Measurements from ENCODE around the gene TMEM223. TPM values are rescaled to one million over a fixed set of nuclear protein-coding genes. Genes with fewer than 3 reads are reported as not detected.

Gene TMEM223
- total and polyA plus RNA-seq, 5 donors from 2014 or later = 9.1 to 71.9 (median 67.5) TPM

DNA sequence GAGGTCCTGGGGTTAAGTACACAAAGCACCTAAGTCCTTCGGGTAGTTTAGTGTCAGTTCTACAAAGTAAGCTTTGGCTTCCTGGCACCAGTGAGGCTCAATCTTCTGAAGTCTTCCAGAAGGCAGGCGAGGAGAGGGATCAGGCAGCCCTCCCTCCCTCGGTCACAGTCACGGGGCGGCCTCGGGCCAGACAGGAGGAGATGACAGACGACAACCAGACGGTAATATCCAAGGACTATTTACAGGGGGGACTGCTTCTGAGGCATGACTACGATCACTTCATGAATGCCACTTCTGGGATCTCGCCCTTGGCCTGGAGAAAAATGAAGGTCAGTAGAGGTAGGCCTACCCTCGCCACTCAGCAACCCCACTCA lies 383 bp upstream of the TMEM223 start:
- H3K4me1 ChIP-seq (ENCODE audit: control insufficient read depth, insufficient read depth, low read length, poor library complexity, severe bottlenecking) = peaks cover 43% of the 10 kb centered on the region
- ATAC-seq (ENCODE audit: low read depth in 2 of 2) (no peak), DNase-seq (peak in 1 of 3 donors; percentile 30)
- H3K9me3 ChIP-seq (ENCODE audit: control insufficient read depth in 2 of 2, low read length in 2 of 2) = no peaks in the 10 kb centered on the region
- H3K27ac ChIP-seq (ENCODE audit: insufficient read depth, low read length, poor library complexity, severe bottlenecking) = peak overlapping the region; percentile 80
- Mint-ChIP-seq H3K27me3 (no peaks in the 10 kb centered on the region), H3K36me3 (peaks cover 28% of the 10 kb centered on the region), H3K9me3 (no peaks in the 10 kb centered on the region), H3K4me1 (peaks cover 5 to 60% (median 40%) of the 10 kb centered on the region in 4 donors), H3K27ac (peak overlapping the region; percentile 86 to 98 (median 94)), H3K4me3 (peak overlapping the region; percentile 90 to 97 (median 96))
- peak overlapping the region; percentile 70 for H3K4me3 ChIP-seq (ENCODE audit: low read depth, low read length)
- H3K36me3 ChIP-seq (ENCODE audit: control insufficient read depth, insufficient read depth, low read length) = peaks cover 58% of the 10 kb centered on the region
- no peaks in the 10 kb centered on the region for H3K27me3 ChIP-seq (ENCODE audit: control insufficient read depth, insufficient read depth, low read length)

DNA sequence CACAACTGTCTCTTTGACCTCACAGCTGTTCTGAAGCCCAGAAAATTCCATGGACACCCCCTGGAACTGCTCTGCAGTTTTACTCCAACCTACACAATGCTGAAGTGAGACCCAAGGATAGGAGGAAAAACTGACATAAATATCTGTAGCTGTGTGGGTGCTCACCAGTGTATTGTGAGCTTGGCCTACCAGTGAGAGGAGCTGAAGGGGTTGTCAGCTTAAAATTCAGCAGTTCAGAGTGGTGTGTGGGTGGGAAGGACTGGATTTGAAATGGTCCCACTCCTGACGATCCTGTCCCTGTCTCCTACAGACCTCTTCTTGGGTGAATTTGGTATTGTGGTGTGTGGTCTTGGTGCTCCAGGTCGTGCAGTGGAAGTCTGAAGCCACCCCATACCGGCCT lies 2.2 kb downstream of the TMEM223 start:
- Mint-ChIP-seq H3K27me3 (no peaks in the 10 kb centered on the region), H3K4me1 (peaks cover 13 to 68% (median 44%) of the 10 kb centered on the region in 4 donors), H3K4me3 (peak overlapping the region; percentile 90 to 99 (median 96)), H3K9me3 (no peaks in the 10 kb centered on the region), H3K27ac (peak overlapping the region; percentile 52 to 98 (median 94)), H3K36me3 (peaks cover 14% of the 10 kb centered on the region)
- peaks cover 36% of the 10 kb centered on the region for H3K36me3 ChIP-seq (ENCODE audit: control insufficient read depth, insufficient read depth, low read length)
- peaks cover 52% of the 10 kb centered on the region for H3K4me1 ChIP-seq (ENCODE audit: control insufficient read depth, insufficient read depth, low read length, poor library complexity, severe bottlenecking)
- no peak for ATAC-seq (ENCODE audit: low read depth in 2 of 2)
- H3K27ac ChIP-seq (ENCODE audit: insufficient read depth, low read length, poor library complexity, severe bottlenecking) = peak overlapping the region; percentile 94
- DNase-seq = no peak
- no peaks in the 10 kb centered on the region for H3K9me3 ChIP-seq (ENCODE audit: control insufficient read depth in 2 of 2, low read length in 2 of 2)
- no peaks in the 10 kb centered on the region for H3K27me3 ChIP-seq (ENCODE audit: control insufficient read depth, insufficient read depth, low read length)
- H3K4me3 ChIP-seq (ENCODE audit: low read depth, low read length) = no peak overlapping the region

DNA sequence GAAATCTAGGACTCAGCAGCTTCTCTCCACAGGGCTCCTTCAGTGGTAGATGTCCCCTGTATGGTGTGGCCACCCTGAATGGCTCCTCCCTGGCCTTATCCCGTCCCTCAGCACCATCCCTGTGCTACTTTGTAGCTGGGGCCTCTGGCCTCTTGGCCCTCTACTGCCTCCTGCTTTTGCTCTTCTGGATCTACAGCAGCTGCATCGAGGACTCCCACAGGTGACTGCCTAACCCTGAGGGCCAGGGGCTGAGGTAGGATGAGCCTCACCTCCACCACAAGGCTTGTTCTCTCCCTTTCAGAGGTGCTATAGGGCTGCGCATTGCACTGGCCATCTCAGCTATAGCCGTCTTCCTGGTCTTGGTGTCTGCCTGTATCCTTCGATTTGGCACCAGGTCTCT lies 2.8 kb downstream of the TMEM223 start:
- H3K27ac Mint-ChIP-seq = peak overlapping the region; percentile 49 to 98 (median 79)
- peaks cover 13 to 64% (median 42%) of the 10 kb centered on the region in 4 donors for H3K4me1 Mint-ChIP-seq
- Histone ChIP-seq H3K27ac (ENCODE audit: insufficient read depth, low read length, poor library complexity, severe bottlenecking) (peak overlapping the region; percentile 94), H3K9me3 (ENCODE audit: control insufficient read depth in 2 of 2, low read length in 2 of 2) (no peaks in the 10 kb centered on the region), H3K4me1 (ENCODE audit: control insufficient read depth, insufficient read depth, low read length, poor library complexity, severe bottlenecking) (peaks cover 52% of the 10 kb centered on the region), H3K36me3 (ENCODE audit: control insufficient read depth, insufficient read depth, low read length) (peaks cover 30% of the 10 kb centered on the region), H3K4me3 (ENCODE audit: low read depth, low read length) (no peak overlapping the region), H3K27me3 (ENCODE audit: control insufficient read depth, insufficient read depth, low read length) (no peaks in the 10 kb centered on the region)
- H3K4me3 Mint-ChIP-seq = peak overlapping the region; percentile 95 to 99 (median 96)
- peaks cover 9% of the 10 kb centered on the region for H3K36me3 Mint-ChIP-seq
- no peaks in the 10 kb centered on the region for H3K9me3 Mint-ChIP-seq
- no peaks in the 10 kb centered on the region for H3K27me3 Mint-ChIP-seq
- DNase-seq (no peak), ATAC-seq (ENCODE audit: low read depth in 2 of 2) (no peak)

DNA sequence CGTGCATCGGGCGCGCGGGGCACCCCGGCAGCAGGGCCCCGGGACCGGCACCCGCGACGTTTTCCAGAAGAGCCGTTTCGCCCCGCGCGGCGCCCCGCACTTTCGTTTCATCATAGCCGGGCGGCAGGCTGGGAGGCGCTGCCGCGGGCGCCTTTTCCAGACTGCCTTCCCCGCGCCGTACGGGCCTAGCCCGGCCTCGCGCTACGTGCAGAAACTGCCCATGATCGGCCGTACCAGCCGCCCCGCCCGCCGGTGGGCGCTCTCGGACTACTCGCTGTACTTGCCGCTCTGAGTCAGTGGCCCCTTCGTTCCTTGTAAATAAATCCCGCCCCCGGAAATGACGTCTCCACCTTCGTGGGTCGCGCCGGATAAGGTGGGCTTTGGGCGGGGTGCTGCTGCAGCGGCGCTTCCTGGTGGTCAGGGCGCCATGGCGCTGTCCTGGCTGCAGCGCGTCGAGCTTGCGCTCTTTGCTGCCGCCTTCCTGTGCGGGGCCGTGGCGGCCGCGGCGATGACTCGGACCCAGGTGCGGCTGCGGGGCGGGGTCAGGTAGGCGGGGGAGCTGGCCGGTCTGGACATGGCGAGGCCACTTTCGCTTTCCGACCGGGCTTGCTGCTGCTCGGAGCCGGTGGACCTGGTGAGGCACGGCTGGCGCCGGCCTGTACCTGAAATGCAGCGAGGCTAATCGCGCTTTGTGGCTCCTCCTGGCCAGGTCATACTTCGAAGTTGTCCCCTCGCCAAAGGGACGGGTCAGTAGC lies 4.6 kb downstream of the TMEM223 start, which contains the start of gene TMEM179B:
TMEM179B (plus strand) TSS at position 398 of the 755 bp plus-strand sequence; CDS start at position 428, 30 bp downstream.
- Histone ChIP-seq H3K4me3 (ENCODE audit: low read depth, low read length) (peak within 1 kb of the TSS; percentile 89), H3K9me3 (ENCODE audit: control insufficient read depth in 2 of 2, low read length in 2 of 2) (no peaks in the 10 kb centered on the region), H3K36me3 (ENCODE audit: control insufficient read depth, insufficient read depth, low read length) (peaks cover 20% of the 10 kb centered on the region), H3K27ac (ENCODE audit: insufficient read depth, low read length, poor library complexity, severe bottlenecking) (peak within 1 kb of the TSS; percentile 94), H3K4me1 (ENCODE audit: control insufficient read depth, insufficient read depth, low read length, poor library complexity, severe bottlenecking) (peaks cover 46% of the 10 kb centered on the region), H3K27me3 (ENCODE audit: control insufficient read depth, insufficient read depth, low read length) (no peaks in the 10 kb centered on the region)
- peak; percentile 74 for ATAC-seq (ENCODE audit: low read depth in 2 of 2)
- Mint-ChIP-seq H3K27me3 (no peaks in the 10 kb centered on the region), H3K4me1 (peaks cover 13 to 59% (median 40%) of the 10 kb centered on the region in 4 donors), H3K27ac (peak within 1 kb of the TSS; percentile 94 to 98 (median 98)), H3K9me3 (no peaks in the 10 kb centered on the region), H3K36me3 (peaks cover 10% of the 10 kb centered on the region), H3K4me3 (peak within 1 kb of the TSS; percentile 95 to 99 (median 96))
- DNase-seq = peak; percentile 96 to 98 (median 98)

DNA sequence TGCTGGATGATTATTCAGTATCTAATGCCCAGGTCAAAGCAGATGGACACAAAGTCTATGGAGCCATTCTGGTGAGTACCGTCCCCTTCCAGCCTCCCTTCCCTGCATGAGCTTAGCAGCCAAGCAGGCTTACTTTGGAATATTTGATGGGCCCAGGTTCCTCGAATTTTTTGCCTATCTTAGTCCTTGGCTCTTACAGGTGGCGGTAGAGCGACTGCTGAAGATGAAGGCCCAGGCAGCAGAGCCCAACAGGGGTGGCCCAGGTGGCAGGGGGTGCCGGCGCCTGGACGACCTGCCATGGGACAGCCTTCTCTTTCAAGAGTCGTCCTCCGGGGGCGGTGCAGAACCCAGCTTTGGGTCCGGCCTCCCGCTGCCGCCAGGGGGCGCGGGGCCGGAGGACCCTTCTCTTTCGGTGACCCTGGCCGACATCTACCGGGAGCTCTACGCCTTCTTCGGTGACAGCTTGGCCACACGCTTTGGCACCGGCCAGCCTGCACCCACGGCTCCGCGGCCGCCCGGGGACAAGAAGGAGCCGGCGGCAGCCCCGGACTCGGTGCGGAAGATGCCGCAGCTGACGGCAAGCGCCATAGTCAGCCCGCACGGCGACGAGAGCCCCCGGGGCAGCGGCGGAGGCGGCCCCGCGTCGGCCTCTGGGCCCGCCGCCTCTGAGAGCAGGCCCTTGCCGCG lies 5.3 kb downstream of the TMEM223 start:
- Histone ChIP-seq H3K9me3 (ENCODE audit: control insufficient read depth in 2 of 2, low read length in 2 of 2) (no peaks in the 10 kb centered on the region), H3K36me3 (ENCODE audit: control insufficient read depth, insufficient read depth, low read length) (peaks cover 19% of the 10 kb centered on the region), H3K27me3 (ENCODE audit: control insufficient read depth, insufficient read depth, low read length) (no peaks in the 10 kb centered on the region), H3K4me1 (ENCODE audit: control insufficient read depth, insufficient read depth, low read length, poor library complexity, severe bottlenecking) (peaks cover 43% of the 10 kb centered on the region), H3K27ac (ENCODE audit: insufficient read depth, low read length, poor library complexity, severe bottlenecking) (peak overlapping the region; percentile 94), H3K4me3 (ENCODE audit: low read depth, low read length) (peak overlapping the region; percentile 65)
- no peaks in the 10 kb centered on the region for H3K9me3 Mint-ChIP-seq
- ATAC-seq (ENCODE audit: low read depth in 2 of 2) (peak; percentile 65 to 73), DNase-seq (peak; percentile 78 to 88 (median 85))
- no peaks in the 10 kb centered on the region for H3K27me3 Mint-ChIP-seq
- peak overlapping the region; percentile 94 to 98 (median 94) for H3K27ac Mint-ChIP-seq
- H3K4me1 Mint-ChIP-seq = peaks cover 8 to 54% (median 36%) of the 10 kb centered on the region in 4 donors
- peak overlapping the region; percentile 86 to 95 (median 90) for H3K4me3 Mint-ChIP-seq
- peaks cover 7% of the 10 kb centered on the region for H3K36me3 Mint-ChIP-seq

DNA sequence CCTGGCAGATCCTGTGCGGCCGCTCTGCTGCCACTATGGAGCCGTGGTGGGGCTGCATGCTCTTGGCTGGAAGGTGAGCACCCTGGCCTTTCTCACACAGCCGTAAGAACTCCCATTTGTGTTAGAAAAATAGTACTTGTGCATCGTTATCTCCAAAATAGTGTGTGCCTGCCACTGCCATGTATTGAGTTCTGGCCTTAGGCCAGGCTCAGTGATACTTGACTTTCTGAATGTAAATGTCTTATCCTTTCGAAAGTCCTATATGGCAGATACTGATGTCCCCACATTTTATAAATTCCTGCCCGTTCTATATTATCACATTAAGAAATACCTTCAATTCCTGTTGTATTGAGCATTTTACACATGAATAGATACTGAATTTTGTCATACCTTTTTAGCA lies 9.1 kb downstream of the TMEM223 start:
- Mint-ChIP-seq H3K4me1 (peaks cover 8 to 18% (median 14%) of the 10 kb centered on the region in 4 donors), H3K27me3 (no peaks in the 10 kb centered on the region), H3K4me3 (peak overlapping the region in 1 of 4 donors; percentile 38), H3K9me3 (no peaks in the 10 kb centered on the region), H3K27ac (peak overlapping the region in 2 of 3 donors; percentile 25 to 35), H3K36me3 (peaks cover 14% of the 10 kb centered on the region)
- ATAC-seq (ENCODE audit: low read depth in 2 of 2) (no peak), DNase-seq (no peak)
- no peaks in the 10 kb centered on the region for H3K27me3 ChIP-seq (ENCODE audit: control insufficient read depth, insufficient read depth, low read length)
- no peak overlapping the region for H3K27ac ChIP-seq (ENCODE audit: insufficient read depth, low read length, poor library complexity, severe bottlenecking)
- peaks cover 12% of the 10 kb centered on the region for H3K4me1 ChIP-seq (ENCODE audit: control insufficient read depth, insufficient read depth, low read length, poor library complexity, severe bottlenecking)
- H3K36me3 ChIP-seq (ENCODE audit: control insufficient read depth, insufficient read depth, low read length) = peaks cover 5% of the 10 kb centered on the region
- no peak overlapping the region for H3K4me3 ChIP-seq (ENCODE audit: low read depth, low read length)
- H3K9me3 ChIP-seq (ENCODE audit: control insufficient read depth in 2 of 2, low read length in 2 of 2) = no peaks in the 10 kb centered on the region

DNA sequence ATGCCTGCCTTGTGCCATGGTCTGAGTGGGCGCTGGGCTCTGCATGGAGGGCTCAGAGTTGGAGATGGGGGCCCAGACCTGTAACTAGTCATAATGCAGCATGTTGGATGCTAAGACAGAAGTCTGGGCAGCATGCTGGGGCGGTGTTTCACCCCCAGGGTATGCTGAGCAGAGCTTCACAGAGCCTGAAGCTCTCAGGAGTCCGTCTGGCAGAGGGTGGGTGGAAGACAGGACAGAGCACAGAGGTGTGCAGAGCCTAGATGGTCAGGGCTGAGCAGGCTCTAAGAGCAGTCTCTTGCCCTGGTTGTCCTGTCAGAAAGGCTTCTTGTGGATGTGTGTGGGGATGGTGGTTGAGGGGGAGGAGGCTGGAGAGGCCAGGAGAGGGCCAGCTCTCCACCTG lies 13.4 kb downstream of the TMEM223 start:
- Mint-ChIP-seq H3K9me3 (no peaks in the 10 kb centered on the region), H3K27me3 (no peaks in the 10 kb centered on the region), H3K36me3 (peaks cover 29% of the 10 kb centered on the region), H3K4me1 (peaks cover 0 to 12% (median 3%) of the 10 kb centered on the region in 4 donors), H3K4me3 (no peak overlapping the region), H3K27ac (no peak overlapping the region)
- no peaks in the 10 kb centered on the region for H3K4me1 ChIP-seq (ENCODE audit: control insufficient read depth, insufficient read depth, low read length, poor library complexity, severe bottlenecking)
- no peak overlapping the region for H3K4me3 ChIP-seq (ENCODE audit: low read depth, low read length)
- DNase-seq (no peak), ATAC-seq (ENCODE audit: low read depth in 2 of 2) (no peak)
- no peaks in the 10 kb centered on the region for H3K9me3 ChIP-seq (ENCODE audit: control insufficient read depth in 2 of 2, low read length in 2 of 2)
- no peak overlapping the region for H3K27ac ChIP-seq (ENCODE audit: insufficient read depth, low read length, poor library complexity, severe bottlenecking)
- peaks cover 16% of the 10 kb centered on the region for H3K36me3 ChIP-seq (ENCODE audit: control insufficient read depth, insufficient read depth, low read length)
- H3K27me3 ChIP-seq (ENCODE audit: control insufficient read depth, insufficient read depth, low read length) = no peaks in the 10 kb centered on the region
